NCI-H446 treated with DMSO at 0.1 percent for 48 hours (cell line): ENCODE data around the gene SPATA20.

Source experiments
- DNase-seq: peaks from one replicate; lab custom pipeline; 2025; lab: John Stamatoyannopoulos, UW

SPATA20 gene

DNA sequence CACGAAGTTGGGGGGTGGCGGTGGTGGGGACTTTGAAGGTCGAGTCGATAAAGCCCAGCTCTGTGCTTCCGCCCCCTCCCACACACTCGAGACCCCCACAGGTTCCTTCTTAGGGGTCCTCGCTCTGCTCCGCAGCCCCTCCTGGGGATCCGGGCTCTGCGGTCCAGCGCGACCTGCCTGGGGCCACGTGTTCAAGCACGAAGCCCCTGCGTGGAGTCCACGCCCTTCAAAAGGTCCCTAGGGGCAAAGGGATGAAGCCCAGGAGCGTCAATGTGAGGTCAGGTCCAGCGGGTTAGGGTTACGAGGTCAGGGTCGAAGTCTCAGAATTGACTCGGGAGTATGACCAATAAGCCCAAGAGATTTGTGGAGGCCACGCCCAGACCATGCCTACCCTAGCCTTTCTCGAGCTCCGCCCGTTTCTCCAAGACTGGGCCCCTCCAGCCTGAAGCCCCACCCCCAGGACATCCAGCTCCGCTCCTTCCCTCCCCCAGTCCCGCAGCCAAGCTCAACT, 12.8 kb downstream of the SPATA20 start:
- no peak for DNase-seq

DNA sequence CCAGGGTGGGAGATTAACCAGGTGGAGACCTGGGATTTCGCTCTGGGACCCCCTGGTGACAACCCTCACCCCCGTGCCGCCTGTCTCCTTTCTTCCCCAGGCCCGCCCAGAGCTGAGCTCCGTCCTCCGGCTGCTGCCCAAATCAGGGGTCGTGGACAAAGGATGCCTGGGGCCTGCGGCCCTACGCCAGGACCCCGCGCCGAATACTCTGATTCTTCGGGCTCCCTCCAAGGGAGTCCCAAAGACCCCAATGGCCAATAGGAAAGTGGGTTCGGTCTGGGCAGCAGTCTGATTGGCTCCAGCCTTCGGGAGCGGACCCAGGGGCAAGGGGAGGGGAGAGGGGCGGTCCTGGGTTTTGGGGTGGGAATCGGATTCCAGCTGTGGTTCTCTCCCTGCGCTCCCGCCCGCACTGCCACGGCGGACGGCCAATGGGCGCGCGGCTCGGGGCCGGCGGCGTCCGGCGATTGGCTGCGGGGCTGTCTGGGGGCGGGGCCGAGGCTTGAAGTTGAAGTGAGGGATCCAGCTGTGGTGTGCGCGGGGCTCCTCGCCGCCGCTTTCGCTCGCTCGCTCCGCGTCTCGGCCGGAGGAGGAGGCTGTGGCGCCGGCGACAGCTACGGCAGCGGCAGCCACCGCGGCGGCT, 13.3 kb downstream of the SPATA20 start, which contains the start of gene CACNA1G:
CACNA1G (plus strand) TSS at position 531 of the 640 bp plus-strand sequence. CDS start 745 bp downstream, outside the sequence.
- DNase-seq: no peak

DNA sequence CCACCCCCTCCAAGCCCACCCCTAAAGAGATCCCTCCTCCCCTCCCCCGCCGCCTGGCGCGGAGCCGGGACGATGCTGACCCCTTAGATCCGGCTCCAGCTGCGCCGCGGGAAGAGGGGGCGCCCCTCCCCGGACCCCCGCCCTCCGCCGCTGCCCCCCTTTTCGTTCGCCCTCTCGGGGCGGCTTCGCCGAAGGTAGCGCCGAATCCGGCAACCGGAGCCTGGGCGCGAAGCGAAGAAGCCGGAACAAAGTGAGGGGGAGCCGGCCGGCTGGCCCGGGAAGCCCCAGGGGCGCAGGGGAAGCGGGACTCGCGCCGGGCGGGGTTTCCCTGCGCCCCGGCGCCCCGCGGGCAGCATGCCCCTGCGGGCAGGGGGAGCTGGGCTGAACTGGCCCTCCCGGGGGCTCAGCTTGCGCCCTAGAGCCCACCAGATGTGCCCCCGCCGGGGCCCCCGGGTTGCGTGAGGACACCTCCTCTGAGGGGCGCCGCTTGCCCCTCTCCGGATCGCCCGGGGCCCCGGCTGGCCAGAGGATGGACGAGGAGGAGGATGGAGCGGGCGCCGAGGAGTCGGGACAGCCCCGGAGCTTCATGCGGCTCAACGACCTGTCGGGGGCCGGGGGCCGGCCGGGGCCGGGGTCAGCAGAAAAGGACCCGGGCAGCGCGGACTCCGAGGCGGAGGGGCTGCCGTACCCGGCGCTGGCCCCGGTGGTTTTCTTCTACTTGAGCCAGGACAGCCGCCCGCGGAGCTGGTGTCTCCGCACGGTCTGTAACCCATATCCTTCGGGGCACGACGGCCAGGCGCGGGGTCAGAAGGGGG, 14.2 kb downstream of the SPATA20 start:
- DNase-seq: no peak

DNA sequence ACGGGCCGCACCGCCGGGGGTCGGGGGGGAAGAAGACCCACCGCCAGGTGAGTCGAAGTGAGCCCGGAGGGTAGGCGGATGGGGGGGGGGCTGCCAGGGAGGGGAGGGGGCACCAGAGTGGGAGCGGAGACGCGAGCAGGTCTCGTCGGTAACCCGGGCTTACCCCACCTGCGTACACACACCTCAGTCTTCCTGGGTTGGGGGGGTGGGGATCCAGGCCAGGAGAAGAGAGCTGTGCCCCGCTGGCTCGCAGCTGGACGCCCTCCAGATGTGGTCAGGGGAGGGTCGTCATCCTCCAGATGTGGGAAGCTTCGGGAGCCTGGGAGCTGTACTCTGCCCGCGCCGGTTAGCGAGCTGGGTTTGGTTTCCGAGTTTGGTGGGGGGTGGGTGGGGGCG, 14.8 kb downstream of the SPATA20 start:
- no peak for DNase-seq

DNA sequence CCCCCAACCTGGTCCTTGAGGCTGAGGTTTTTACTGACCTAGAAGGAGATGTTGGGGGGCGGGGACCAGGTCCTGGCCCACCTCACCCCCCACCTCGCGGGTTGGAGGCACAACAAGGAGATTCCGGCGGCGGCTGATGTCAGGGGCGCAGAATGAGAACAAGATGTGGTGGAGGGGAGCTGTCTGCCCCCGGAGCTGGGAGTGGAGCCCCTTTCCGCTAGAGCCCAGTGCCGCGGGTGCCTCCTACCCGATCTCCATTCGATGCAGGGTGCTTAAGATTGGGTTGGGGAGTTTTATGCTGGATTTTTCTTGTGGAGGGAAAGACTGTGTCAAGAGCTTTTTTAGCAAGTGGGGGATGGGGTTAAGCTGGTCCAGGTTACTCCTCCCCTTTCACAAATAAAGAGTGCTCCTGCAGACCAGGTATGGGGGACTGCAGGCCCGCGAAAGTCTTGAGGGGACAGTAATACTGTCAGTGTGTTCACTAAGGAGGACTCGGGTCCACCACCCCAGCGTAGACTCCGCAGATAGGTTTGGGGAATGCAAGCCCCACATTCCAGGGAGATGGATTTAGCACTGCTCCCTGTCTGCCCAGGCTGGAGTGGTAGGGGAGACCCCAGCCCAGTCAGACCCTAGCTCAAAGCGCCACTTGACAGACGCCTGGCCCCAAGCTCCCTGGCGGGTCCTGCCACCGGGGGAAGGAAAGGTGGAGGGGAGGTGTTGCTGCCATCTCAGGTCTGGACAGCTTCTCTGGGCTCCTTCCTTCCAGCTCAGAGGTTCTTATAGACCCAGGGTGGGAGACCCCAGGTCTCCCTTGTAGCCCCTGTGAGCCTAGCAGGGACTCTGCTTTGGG, 15.5 kb downstream of the SPATA20 start:
- no peak for DNase-seq

DNA sequence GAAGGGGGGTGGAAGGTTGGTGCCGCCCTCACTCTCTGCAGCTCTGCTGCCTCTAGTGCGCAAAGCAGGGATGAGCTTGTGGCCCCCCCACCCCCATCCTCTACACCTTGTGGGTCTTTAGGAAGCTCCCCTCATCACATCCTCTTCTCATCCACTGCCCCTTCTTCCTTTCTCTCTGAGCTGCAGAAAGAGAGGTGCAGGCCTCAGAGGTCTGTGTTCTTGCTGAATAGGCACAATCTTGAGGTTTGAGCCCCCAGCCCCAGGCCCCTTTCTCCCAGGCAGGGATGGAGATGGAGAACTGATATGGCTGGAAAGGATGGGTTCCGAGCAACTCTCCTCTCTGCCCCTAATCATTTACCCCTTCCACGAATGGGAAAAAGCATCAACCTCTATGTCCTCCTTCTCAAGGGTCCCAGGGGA, 16.1 kb downstream of the SPATA20 start:
- DNase-seq: no peak

DNA sequence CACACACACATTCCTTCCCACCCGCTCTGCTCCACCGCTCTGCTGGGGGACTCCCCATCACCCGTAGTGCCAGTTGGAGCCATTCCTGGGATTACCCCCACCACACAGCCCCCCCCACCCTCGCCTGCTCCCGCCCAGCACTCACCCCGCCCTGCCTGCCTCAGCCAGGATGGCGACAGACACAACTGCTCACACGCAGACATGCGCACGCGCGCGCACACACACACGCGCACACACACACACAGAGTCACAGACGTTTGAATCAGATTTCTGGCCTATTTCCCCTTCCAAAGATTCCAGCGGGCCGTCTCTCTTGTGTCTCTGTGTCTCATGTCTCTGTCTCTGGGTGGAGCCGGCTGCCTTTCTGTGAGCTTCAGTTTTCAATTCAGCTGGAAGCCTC, 17.9 kb downstream of the SPATA20 start:
- DNase-seq: no peak

DNA sequence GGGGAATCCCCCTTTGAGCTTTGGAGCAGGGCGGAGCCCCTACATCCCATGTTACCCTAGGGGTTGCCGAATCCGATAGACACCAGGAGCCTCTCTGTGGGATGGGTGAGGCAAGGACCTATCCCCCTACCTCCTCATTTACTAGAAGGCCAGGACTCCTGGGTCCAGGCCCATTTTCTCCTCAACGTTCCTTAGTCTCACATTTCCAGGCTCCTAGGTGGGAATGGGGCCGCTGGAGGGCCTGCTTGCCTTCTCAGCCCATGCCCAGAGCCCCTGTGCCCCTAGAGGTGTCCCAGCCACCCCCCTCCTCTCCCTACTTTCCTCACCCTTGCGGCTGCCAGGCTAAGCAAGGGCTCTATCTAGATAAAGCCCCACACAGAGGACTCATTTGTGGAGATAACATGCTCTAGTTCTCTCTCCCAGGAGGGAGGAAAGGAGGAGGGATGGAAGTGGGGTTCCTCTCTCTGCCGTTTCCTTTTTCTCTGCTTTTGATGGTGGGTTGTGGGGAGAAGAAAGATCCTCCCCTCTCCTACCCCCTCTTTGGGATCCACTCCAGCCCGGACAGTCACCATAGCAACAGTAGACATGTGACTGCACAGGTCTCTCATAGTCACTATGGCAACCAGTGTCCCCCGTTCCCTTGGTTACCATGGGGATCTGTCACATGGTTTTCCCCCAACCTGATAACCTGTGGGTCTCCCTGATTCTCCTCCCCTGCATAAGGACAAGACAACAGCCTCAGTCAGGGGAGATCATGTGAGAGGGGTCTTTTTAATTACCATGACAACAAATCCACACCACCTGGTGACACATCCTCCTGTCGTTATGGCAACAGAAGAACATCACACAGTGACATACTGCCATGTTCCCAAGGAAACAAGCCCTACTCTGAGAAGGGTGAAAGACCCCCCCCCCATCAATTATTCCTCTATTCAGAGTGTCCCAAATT, 18.7 kb downstream of the SPATA20 start:
- DNase-seq: no peak

DNA sequence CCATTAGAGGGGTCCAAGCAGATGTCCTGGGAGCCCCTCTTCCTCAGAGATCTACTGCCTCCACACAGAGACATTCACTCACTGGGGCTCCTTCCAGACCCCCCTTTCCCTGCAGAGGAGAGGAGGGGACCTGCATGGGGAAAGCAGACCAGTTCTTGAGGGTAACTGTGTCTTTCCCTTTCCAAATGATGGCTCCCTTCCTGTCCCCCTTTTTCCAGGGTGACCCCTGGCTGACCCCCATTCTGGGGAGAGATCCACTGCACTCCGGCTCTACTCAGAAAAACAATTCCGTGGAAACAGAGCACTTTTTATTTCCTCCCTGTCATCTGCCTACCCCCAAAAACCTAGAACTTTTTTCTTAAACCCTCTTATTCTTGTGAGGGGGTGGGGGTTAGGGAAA, 19.9 kb downstream of the SPATA20 start:
- no peak for DNase-seq

DNA sequence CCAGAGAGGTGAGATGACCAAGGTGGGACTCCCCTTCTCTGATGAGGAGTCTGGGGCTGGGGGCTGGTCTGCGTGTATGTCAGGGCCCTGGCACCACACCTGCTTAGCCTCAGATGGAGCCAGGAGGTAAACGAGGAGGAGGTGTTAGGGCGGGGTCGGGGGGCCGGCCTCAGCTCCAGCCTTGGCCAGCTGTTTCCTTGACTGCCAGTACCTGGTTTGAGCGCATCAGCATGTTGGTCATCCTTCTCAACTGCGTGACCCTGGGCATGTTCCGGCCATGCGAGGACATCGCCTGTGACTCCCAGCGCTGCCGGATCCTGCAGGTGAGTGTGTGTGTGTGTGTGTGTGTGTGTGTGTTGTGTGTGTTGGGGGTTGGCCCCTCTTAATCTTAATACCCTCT, 21.7 kb downstream of the SPATA20 start:
- DNase-seq: no peak

DNA sequence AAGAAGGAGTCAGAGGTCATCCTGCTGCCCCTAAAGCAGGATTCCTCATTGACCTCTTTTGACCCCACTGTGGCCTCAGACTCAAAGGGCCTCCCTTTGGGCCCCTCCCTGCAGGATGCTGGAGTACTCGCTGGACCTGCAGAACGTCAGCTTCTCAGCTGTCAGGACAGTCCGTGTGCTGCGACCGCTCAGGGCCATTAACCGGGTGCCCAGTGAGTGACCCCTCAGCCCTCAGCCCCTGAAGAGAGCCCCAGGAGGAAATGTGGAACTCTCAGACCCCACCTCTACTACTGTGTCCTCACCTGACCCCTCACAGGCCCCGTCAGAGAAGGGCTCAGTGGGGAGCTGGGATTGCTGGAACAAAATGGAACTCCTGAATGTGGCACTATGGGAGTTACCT, 22.6 kb downstream of the SPATA20 start:
- DNase-seq: no peak

DNA sequence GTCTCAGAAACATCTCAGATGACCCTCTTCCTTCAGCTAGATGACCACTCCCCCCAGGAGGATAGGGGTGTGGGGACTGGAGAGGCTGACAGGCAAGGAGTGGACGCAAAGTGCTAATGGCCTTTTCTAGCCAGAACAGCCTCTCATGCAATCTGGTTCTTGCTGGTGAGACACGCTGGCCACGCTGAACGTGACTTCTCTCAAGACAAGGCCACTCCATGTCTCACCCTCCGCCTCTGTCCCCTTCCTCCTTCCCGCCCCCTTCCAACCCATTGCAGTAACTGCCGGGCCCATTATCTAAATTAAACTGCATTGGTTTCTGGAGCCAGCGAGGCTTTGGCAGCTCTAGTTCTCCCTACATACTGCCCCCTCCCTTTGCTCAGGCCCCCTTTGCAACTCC, 23.1 kb downstream of the SPATA20 start:
- DNase-seq: no peak

DNA sequence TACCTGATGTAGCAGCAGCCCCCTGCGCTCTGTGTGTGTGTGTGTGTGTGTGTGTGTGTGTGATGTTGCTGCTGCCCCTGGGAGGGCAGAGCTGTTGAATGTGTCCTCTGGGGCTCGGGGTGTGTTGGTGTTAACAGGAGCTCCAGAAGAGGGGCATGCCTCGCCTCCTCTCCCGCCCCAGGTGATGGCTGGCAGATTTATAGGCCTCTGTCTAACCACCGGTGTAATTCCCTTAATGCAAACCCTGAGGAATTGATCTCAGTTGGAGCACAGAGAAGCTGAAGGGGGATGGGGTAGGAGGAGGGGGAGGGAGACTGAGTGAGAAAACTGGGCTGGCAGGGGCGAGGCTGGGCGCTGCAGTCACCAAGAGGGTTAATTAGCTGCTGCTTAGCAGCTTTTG, 23.6 kb downstream of the SPATA20 start:
- no peak for DNase-seq

DNA sequence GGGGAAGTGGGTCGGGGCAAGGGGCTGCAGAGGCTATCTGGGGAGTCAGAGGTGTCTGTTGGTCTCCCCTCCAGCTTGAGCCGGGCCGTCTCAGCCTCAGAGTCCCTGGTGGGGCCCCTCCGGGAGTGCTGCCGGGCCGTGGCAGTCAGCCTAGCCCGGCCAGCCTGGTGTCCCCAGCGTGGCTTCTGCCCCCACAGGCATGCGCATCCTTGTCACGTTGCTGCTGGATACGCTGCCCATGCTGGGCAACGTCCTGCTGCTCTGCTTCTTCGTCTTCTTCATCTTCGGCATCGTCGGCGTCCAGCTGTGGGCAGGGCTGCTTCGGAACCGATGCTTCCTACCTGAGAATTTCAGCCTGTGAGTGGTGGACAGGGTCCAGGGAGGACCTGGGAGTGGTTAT, 24.7 kb downstream of the SPATA20 start:
- no peak for DNase-seq

DNA sequence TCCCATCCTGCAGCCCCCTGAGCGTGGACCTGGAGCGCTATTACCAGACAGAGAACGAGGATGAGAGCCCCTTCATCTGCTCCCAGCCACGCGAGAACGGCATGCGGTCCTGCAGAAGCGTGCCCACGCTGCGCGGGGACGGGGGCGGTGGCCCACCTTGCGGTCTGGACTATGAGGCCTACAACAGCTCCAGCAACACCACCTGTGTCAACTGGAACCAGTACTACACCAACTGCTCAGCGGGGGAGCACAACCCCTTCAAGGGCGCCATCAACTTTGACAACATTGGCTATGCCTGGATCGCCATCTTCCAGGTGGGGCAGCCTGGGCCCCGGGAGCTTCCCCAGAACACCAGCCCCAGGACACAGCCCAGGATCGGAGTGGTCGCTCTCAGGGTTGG, 25.6 kb downstream of the SPATA20 start:
- DNase-seq: no peak

DNA sequence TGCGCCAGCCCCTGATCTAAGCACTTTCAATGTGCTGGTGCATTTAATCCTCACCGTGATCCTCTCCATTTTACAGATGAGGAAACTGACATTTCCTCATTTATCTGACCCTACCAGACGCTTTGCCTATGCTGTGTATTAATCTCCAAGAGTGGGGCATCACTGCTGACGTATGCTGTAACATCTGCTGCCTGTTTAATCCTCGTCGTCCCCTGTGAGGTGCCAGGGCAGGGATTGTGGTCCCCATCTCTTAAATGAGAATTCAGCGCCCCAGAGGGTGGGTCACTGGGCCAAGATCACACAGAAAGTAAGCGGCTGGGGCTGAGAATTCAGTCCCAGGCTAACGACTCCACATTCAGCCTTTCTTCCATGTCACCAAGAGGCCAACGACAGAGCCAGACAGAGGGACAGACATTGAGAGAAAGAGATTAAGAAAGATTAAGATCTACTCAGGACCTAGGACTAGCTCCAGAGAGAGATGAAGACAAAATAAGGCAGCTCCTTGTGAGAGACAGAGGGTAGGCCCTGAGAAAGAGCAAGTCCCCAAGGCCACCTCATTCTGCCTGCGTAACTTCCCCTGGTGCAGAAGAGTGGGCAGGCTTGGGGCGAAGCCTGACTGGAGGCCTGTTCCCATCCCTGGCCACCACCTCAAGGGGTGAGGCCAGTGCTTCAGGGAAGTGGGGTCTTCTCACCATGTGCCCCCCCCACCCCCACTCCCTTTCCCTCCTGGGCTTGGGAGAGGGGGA, 27.1 kb downstream of the SPATA20 start:
- DNase-seq: no peak

DNA sequence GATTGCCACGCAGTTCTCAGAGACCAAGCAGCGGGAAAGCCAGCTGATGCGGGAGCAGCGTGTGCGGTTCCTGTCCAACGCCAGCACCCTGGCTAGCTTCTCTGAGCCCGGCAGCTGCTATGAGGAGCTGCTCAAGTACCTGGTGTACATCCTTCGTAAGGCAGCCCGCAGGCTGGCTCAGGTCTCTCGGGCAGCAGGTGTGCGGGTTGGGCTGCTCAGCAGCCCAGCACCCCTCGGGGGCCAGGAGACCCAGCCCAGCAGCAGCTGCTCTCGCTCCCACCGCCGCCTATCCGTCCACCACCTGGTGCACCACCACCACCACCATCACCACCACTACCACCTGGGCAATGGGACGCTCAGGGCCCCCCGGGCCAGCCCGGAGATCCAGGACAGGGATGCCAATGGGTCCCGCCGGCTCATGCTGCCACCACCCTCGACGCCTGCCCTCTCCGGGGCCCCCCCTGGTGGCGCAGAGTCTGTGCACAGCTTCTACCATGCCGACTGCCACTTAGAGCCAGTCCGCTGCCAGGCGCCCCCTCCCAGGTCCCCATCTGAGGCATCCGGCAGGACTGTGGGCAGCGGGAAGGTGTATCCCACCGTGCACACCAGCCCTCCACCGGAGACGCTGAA, 28.7 kb downstream of the SPATA20 start:
- DNase-seq: no peak

DNA sequence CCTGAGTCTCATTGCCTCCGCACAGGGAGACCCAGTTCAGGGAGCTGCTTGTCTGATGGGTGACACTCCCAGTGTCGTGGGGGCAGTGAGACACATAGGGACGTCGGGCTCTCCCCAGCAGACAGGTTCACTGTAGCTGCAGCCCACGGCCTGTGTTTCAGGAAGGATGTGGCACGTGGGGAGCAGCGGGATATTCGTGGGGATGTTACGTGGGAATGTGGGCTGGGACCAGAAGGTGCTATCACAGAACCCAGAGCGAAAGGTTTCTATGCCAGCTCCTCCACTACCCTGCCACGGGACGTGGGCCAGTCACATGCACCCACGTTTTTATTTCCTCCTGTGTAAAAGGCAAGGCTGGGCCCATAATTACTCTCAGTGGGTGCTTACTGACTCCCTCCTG, 29.9 kb downstream of the SPATA20 start:
- DNase-seq: no peak

DNA sequence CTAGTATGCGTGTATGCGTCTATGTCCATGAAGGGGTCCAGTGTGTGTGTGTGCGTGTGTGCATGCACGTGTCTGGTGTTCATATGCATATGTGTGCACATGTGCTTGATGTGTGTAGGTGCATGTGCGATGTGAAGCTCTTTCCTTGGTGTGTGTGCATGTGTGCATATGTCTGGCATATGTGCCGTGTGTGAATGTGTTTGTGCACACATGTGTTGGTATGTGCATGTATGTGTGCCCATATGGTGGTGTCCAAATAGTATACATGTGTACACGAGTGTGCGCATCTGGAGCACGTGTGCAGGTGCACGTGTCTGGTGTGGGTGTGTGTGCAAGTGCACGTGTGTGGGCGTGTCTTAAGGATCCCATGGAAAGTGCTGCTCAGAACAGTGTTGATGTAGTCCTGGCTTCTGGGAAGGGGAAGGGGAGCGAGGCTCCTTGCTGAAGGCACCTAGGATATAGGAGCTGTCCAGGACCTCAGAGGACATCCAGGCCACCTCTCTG, 30.5 kb downstream of the SPATA20 start:
- DNase-seq: no peak

DNA sequence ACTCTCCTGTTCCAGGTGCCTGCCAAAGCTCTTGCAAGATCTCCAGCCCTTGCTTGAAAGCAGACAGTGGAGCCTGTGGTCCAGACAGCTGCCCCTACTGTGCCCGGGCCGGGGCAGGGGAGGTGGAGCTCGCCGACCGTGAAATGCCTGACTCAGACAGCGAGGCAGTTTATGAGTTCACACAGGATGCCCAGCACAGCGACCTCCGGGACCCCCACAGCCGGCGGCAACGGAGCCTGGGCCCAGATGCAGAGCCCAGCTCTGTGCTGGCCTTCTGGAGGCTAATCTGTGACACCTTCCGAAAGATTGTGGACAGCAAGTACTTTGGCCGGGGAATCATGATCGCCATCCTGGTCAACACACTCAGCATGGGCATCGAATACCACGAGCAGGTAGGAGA, 31.2 kb downstream of the SPATA20 start:
- DNase-seq: no peak
